HG03565 (cell line): ENCODE results near the gene METTL23.
"Not testable (repeated sequence)": the region's sequence is repeated elsewhere in the genome, so short reads cannot be mapped to it uniquely, and the experiment has no call there.

ENCODE experiments used
- ATAC-seq: cut with Tn5 transposase; IDR thresholded peaks from one replicate; pipeline ENCODE4 v1.9.1; 2021; ENCODE audit warnings: mild to moderate bottlenecking, moderate library complexity; ENCODE audit not compliant: unreplicated experiment

Gene METTL23

DNA sequence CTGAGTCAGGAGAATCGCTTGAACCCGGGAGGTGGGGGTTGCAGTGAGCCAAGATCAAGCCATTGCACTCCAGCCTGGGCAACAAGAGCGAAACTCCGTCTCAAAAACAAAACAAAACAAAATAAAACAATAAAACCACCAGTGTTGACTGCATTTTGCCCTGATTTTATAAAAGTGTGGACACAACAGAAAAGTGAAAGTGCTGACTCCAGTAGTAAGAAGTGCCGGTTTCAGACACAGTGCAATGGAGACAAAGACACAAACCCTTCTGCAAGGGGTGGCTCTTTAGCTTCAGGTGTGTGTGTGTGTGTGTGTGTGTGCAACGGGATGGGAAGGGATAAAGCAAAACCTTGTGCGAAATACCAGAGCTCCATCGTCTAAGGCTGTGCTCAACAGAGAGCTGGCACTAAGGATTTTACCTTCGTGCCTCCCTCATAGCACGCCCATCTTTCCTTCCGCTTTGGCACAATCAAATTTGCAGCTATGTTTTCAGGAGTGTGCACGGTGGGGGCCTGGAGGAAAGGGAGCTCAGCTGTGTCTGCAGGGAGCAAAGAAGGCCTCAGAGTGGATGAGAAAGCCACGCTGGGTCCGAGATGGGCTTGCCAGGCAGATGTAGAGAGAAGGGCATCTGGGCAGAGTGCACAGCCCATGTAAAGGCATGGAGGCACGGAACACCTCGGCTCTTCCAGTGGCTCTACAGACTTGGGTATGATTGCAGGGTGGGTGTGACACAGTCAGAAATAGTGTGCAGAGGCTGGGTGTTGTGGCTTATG lies 31.4 kb upstream of the METTL23 start:
- ATAC-seq = no peak

DNA sequence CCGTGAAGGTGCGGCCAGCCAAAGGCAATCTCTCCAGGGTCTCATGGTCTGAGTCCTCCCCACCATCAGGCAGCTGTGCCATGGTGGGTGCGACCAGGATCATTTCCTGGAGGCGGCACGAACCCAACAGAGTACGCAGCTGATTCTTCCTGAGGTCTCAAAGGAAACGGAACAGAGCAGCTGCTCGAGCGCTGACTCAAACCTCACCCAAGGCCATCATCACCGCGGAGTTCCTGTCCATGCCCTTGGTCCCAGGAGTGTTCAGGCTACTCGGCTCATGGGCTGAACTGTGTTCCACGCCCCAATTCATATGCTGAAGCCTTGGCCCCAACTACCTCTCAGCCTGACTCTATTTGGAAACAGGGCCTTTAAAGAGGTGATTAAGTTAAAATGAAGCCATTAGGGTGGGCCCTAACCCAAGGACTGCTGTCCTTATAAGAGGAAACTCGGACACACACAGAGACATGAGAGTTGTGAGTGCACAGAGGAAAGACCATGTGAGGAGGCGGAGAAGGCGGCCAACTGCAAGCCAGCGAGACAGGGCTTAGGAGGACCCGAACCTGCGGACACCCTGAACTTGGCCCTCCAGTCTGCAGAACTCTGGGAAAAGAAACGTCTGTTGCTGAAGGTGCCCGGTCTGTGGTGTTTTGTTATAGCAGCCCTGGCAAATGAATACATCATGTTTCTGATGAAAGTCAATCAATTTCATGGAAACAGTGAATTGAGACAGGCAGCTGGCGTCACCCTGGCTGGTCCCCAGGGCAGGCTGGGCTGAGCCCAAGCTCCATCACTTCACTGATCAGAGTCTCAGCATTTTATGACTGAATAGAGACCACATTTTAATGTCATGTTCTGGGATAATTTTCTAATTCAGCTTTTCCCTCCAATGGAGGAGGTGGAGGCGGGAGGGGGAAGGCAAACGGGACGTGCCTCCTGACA lies 29.6 kb upstream of the METTL23 start:
- ATAC-seq = peak; percentile 43

DNA sequence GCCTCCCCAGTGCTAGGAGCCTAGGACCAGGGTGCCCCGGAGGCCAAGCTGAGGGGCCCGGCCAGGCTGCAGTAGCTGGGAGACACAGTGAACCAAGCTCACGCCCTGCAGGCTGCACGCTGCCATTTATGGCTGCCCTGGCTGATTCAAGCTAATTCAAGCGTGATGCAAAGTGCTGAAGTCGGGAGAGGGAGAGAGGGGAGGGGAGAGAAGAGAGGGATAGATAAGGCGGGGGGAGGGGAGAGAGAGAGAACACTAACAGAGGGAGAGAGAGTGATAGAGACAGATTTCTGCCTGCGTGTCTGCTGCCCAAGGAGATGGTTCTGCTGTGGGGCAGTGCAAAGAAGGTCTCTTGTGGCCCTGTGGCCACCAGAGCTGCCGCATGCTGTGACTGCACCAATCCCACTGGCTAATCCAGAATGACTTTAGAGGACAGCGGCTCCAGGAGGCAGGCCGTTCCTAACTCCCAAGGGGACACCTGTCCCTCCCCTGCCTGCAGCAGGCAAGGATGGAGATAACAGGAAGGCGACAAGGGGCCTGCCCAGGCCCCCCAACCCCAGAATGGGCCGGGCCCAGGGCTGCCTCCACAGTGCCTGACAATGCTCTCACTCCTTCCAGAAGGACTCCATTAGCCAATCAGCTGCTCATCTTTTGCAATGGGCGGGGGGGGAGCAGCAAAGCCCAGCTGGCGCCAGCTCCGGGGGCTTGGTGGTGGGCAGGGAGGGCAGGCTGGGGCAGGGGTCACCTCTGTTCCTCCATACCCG lies 28.8 kb upstream of the METTL23 start:
- ATAC-seq = no peak

DNA sequence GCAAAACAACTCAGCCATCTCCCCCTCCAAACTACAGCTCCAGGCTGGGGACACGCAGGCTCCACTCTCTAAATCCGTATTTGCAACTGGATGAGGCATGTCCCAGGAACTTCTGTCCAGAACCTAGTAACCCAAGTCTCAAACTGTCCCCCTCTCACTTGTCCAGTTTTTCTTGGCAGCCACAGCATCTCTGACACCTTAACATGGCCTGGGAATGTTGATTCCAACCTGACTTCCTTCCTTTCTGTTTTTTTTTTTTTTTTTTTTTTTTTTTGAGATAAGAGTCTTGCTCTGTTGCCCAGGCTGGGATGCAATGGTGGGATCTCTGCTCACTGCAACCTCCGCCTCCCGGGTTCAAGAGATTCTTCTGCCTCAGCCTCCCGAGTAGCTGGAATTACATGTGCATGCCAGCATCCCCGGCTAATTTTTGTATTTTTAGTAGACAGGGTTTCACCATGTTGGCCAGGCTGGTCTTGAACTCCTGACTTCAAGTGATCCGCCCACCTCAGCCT lies 28.1 kb upstream of the METTL23 start:
- not testable (repeated sequence) for ATAC-seq

DNA sequence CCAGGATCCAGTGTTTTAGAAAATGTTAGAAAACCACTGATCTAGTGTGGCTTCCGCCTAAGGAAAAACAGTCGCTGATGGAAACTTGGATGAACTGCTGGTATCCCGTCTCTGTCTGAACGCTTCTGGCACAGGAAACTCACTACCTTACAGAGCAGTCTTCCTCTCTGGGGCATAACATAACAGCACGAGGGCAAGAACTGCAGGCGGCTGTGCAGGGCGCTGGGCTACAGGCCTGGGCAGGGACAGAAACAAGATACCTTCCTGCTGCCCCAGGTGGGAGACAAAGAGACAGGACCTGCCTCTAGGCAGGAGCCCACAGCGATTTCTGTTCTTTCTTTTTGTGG lies 26.4 kb upstream of the METTL23 start:
- ATAC-seq = no peak

DNA sequence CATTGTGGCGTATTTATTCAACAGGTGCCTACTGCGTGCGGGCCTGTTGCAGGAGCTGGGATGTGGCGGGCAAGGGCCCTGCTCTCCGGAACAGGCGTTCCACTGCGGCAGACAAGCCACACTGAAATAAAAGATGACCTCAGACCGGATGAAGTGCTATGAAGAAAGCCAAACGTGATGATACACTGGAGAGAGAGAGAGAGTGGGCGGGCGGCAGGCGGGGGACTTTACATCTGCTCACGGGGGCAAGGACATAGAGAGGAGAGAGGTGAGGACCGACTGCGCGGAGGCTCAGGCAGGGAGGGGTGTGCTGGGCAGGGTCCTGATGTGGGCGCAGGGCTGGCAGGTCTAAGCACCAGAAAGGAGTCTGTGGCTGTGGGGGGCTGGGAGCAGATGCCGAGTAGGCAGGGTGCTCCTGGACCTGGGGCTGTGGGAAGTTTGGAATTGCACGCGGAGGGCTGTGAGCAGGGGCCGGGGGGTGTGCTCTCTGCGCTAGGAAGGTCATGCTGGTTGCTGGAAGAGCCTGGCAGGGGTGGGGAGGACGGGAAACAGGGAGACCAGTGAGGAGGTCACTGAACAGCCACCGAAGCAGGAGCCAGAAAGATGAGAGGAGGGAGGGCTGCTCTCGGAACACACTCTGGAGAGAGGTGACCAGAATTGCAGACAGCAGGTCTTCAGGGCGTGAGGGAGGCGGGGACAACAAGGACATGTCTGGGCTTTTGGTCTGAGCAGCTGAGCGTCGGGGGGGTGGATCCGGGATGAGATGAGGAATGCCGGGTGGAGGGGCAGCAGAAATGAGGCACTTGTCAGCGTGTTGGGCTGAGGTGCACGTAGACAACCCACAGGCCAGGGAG lies 25.8 kb upstream of the METTL23 start:
- no peak for ATAC-seq

DNA sequence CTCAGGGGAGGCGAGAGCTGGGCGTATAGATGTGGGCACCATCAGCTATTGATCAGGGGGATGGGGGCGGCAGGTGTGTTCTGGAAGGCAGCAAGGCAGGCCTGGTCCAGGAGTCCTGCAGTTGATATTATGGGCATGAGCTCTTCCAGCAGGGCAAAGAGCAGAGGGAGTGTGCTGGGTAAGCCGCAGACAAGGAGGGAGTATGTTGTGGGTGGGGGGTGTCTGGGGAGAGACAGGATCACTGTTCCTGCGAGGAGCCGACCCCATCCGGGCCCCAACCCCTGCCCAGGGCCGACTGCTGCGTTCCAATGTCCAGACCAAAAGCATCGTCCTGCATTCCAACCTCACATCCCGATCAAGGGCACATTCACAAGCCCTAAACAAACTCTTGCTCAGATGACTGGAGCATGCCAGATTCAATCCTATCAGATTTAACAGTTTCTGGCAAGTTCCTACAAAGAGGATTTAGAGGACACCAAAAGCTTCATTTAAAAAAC lies 25.1 kb upstream of the METTL23 start:
- no peak for ATAC-seq

DNA sequence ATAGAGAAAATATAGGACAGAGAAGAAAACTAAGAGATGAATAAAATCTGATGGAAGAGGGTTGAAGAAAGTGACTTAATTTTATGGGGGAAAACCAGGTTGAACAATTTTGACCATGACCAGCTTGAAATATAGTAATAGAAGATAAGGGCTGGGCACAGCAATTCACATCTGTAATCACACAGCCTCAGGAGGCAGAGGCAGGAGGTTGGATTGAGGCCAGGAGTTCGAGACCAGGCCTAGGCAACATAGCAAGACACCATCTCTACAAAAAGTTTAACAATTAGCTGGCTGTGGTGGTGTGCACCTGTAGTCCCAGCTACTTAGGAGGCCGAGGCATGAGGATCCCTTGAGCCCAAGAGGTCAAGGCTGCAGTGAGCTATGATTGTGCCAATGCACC lies 24.6 kb upstream of the METTL23 start:
- no peak for ATAC-seq

DNA sequence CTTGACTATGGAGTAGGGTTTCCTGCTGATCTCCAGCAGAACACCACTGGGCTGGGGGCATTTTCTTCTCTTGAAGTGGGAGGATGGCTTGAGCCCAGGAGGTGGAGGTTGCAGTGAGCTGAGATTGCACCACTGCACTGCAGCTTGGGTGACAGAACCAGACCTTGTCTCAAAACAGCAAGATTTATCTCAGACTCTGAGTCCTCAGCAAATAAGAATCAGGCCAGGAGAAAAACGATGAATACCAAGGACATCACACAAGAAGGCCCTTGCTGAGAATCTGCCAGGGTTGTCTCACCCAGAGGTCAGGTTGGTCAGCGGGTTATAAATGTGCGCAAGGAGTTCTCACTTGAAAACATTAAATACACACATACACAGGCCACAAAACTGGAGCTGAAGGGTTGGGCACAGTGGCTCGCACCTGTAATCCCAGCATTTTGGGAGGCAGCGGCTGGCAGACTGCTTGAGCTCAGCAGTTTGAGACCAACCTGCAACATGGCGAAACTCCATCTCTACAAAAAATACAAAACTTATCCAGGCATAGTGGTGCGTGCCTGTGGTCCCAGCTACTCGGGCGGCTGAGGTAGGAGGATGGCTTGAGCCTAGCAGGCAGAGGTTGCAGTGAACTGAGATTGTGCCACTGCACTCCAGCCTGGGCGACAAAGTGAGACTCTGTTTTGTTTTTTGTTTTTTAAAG lies 23.6 kb upstream of the METTL23 start:
- ATAC-seq = no peak

DNA sequence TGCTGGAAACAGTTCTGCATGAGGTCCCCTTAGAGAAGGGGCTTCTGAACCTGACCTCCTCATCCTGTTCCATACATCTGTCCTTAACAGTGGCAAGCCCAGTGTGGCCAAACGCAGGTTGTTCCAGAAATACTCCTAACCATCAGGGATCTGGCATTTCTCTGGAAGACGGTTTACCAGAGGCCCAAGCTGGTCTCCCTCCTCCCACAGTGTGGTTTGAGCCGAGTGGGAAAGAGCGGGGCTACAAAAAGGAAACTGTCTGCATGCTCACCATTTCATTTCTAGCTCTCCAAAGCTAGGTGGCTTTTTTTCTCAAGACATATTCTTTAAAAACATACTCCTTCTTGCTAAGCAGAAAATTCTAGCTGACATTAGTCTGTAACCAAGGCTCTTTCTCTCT lies 21.8 kb upstream of the METTL23 start:
- no peak for ATAC-seq

DNA sequence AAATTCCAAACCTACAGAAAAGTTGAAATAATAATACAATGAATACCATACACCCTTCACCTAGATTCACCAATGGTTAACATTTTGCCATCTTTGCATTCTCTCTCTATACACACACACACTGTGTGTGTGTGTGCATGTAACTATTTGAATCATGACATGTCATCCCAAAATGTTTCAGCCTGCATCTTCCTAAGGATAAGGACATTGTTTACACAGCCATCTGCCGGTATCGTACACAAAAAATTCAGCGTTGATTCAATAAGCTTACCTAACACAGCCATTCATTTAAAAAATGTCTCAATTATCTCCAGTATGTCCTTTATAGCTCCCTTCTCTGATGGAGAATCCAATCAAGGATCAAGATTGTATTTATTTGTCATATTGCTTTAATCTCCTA lies 19.8 kb upstream of the METTL23 start:
- no peak for ATAC-seq

DNA sequence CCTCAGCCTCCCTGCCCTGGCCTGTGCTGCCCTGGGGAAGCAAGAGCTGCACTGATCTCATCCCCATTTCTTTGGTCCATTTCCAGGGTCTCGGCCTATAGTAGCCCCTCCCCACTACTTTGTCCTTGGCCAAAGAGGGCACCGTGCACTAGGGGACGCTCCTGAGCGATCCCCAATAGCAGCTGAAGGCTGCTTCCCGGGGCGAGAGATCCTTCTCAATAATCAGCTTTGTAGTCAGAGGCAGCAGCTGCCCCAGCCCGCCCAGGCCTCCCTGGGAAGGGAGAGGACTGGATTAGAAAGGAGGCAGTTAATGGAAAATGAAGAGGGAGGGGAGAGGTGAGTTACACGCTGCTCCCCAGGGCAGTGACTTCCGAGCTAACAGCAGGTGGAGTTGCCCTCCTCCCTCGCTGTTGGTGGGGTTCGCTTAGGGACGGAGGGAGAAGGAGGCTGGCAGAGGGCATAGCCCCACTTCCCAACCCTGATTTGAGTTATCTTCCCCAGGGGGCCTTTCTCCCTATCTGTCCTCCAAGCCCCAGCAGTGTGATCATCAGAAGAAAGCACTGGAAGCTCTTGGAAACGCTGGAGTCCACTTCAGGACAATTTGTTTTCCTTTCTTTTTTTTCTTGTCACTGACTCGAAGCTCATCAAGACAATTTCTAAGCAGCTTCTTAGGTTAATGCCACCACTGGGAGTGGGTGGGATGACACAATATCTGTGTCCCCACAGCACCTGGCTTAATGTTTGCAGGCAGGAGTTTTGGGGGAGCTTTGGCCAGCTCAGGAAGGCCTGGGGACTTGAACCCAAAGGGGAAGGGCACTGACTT lies 18.4 kb upstream of the METTL23 start:
- ATAC-seq = no peak

DNA sequence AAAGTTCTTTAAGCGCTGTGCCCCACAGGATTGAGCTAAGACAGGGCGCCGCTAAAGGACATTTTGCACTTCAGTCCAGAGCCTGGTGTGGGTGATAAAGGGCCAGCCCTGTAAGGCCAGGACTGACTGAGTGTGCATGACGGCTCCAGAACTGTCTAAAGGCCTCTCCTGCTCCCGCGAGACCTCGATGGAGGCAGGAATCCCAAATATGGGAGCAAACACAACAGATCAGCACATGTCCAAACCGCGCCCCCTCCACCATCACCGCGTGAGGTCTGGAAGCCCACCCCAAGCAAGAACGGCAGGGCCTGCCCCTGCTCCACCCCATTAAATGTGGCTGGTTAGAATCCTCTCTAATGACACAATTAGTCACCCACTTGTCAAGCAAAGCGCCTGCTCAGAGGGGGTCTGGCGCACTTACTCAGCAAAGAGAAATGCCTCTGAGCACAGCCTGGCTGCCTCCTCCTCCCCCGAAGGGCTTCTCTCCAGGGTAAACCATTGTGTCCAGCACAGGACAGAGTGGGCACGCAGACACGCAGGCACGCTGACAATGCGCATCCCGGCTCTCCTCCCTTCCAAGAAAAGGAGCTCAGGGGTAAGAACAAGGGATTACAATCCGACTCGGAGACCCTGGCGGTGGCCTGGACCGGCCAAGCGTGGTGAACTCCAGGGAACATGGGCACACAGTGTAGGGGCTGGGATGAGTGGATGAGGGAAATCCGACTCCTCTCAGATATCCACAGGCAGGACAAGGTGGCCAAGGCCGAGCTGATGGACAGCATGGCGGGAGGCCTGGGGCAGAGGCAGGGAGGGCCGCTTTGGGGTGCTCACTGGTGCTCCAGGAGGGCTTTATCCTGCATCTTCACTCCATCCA lies 17.3 kb upstream of the METTL23 start:
- no peak for ATAC-seq

DNA sequence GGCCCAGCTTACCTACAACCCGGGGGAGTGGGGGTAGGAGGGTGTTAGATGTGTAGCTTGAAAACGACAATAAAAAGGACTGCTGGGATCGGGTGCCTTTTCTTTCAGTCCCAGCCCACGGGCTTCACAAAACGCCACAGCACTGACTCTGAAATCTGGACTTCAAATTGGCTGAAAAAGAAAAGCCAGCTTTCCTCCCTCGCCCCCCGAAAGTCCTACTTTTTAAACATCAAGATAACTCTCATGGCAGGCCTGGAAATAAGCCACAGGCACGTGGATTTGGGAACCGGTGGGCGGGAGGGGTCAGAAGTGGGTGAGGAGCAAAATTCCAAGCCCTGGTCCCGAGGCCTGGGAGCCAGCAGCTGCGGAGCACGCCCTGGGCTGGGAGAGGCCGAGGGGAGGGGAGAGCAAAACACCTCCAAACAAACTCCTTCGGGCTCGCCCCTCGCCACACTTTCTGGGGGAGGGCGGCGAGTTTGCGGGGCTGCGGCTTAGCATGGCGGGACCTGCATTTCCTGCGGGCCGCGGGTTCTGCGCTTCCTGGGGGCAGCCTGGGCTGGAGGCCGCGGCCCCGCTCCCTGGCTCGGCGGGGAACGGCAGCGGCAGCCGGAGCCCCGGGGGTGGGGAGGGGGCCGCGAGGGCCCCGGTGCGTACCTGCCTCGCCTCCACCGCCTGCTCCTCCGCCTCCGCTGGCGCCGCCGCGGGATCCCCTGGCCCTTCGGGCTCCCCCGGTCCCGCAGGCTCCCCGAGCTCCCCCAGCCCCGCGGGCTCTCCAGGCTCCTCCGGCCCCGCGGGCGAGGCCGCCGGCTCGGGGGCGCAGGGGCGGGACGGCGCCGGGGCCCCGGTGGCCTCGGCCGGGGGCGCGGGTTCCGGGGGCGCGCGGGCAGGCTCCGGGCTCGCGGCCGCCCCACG lies 16.4 kb upstream of the METTL23 start:
- ATAC-seq = not testable (repeated sequence)

DNA sequence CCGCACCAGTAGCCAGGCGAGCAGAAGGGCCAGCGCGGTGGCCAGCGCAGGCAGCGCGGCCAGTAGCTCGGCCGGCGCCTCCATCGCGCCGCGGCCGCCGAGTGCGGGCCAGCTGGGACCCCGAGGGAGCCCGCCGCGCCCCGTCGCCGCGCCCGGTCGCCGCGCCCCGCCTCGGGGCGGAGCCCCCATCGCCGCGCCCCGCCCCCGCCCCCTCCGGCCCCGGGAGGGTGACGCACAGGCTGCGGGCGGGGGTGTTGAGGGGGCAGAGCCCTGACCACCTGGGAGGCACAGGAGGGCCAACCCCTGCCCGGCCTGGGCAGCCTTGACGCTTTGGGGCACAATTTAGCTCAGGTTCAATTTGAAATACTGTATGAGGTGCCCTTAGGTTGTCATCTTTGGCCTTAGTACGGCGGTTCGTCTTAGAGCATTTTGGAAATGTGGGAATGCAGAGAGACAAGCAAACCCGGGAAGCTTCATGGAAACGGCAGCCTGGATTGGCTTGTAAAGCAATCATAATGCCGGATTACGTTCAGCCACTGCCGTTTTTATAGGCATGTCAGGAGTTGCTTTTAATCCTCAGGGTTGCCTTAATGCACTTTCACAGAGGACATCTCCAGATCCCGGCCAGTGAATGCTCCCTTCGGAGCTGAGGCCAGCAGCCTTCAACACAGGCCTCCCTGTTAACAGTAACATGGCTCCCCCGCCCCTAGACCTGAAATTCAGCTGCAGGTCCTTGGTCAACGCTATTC lies 15.6 kb upstream of the METTL23 start, which contains the start of gene MXRA7:
TSS of gene MXRA7 (minus strand) at position 103 of the 749 bp plus-strand sequence. CDS start at position 84, 19 bp downstream.
- ATAC-seq = no peak

DNA sequence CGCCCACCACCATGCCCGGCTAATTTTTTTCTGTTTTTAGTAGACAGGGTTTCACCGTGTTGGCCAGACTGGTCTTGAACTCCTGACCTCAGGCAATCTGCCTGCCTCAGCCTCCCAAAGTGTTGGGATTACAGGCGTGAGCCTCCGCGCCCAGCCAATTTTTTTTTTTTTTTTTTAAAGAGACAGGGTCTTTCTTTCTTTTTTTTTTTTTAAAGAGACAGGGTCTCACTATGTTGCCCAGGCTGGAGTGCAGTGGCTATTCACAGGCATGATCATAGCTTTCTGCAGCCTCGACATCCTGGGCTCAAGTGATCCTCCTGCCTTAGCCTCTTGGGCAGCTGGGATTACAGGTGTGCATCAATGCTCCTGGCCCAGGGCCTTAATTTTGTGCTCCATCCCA lies 14.3 kb upstream of the METTL23 start:
- not testable (repeated sequence) for ATAC-seq
